ENCODE data around the gene FGB.

- TF ChIP-seq, protein P1, sequence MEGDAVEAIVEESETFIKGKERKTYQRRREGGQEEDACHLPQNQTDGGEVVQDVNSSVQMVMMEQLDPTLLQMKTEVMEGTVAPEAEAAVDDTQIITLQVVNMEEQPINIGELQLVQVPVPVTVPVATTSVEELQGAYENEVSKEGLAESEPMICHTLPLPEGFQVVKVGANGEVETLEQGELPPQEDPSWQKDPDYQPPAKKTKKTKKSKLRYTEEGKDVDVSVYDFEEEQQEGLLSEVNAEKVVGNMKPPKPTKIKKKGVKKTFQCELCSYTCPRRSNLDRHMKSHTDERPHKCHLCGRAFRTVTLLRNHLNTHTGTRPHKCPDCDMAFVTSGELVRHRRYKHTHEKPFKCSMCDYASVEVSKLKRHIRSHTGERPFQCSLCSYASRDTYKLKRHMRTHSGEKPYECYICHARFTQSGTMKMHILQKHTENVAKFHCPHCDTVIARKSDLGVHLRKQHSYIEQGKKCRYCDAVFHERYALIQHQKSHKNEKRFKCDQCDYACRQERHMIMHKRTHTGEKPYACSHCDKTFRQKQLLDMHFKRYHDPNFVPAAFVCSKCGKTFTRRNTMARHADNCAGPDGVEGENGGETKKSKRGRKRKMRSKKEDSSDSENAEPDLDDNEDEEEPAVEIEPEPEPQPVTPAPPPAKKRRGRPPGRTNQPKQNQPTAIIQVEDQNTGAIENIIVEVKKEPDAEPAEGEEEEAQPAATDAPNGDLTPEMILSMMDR (IDR thresholded peaks at IDR 0.05), result no peak
- no peak for TF ChIP-seq POLR2A (IDR thresholded peaks at IDR 0.05; ENCODE audit: low read length)
- no peak for TF ChIP-seq EP300 (IDR thresholded peaks at IDR 0.05)
- no peak for TF ChIP-seq MAFK (IDR thresholded peaks at IDR 0.05; ENCODE audit: partially characterized antibody)
- no peak for TF ChIP-seq CHD2 (IDR thresholded peaks at IDR 0.05; ENCODE audit: low read length, partially characterized antibody)
Measured at GRCh38 chr4:154519214-154519613, 43.6 kb upstream of the FGB start.

Data from A549 (cell line).